H9 (cell line): ENCODE results near the gene KCNMB3. TPM values are rescaled to one million over a fixed set of nuclear protein-coding genes. Genes with fewer than 3 reads are reported as not detected.

Source experiments
- DNase-seq: peaks from one replicate; pipeline ENCODE4 v3.0.0-alpha.2; 2017
- H2AFZ ChIP-seq: one replicate; pipeline ENCODE4 v1.6.1; 2013; ENCODE audit warnings: mild to moderate bottlenecking, low read length, control low read depth, moderate library complexity
- H2AK5ac ChIP-seq: 2 replicates; pipeline ENCODE4 v1.6.1; 2013; ENCODE audit warnings: low read length, control low read depth, mixed read lengths; ENCODE audit not compliant: insufficient read length
- H2BK120ac ChIP-seq: one replicate; pipeline ENCODE4 v1.6.1; 2013; ENCODE audit warnings: low read depth, mild to moderate bottlenecking, low read length, control low read depth, inconsistent platforms; ENCODE audit not compliant: poor library complexity, severe bottlenecking
- H2BK12ac ChIP-seq: 2 replicates; pipeline ENCODE4 v1.6.1; 2013; ENCODE audit warnings: low read length, control low read depth, mixed read lengths, low read depth; ENCODE audit not compliant: insufficient read length
- H2BK15ac ChIP-seq: 2 replicates; pipeline ENCODE4 v1.6.1; 2013; ENCODE audit warnings: low read depth, low read length, control low read depth
- H2BK20ac ChIP-seq: one replicate; pipeline ENCODE4 v1.6.1; 2013; ENCODE audit warnings: low read depth, mild to moderate bottlenecking, low read length, control low read depth, inconsistent platforms; ENCODE audit not compliant: poor library complexity, severe bottlenecking
- H2BK5ac ChIP-seq: 2 replicates; pipeline ENCODE4 v1.6.1; 2013; ENCODE audit warnings: low read length, control low read depth, mixed read lengths; ENCODE audit not compliant: insufficient read length
- H3K14ac ChIP-seq: 2 replicates; pipeline ENCODE4 v1.6.1; 2013; ENCODE audit warnings: low read length, control low read depth; ENCODE audit not compliant: insufficient read depth
- H3K18ac ChIP-seq: 2 replicates; pipeline ENCODE4 v1.6.1; 2013; ENCODE audit warnings: low read depth, mild to moderate bottlenecking, mixed read lengths, low read length, control low read depth; ENCODE audit not compliant: insufficient read length
- H3K23ac ChIP-seq: 2 replicates; pipeline ENCODE4 v1.6.1; 2013; ENCODE audit warnings: low read length, control low read depth, mixed read lengths, low read depth; ENCODE audit not compliant: insufficient read length
- H3K23me2 ChIP-seq: 2 replicates; pipeline ENCODE4 v1.6.1; 2013; ENCODE audit warnings: low read depth, mild to moderate bottlenecking, mixed read lengths, low read length, control low read depth; ENCODE audit not compliant: insufficient read length, poor library complexity, severe bottlenecking
- H3K27ac ChIP-seq: 2 replicates; pipeline ENCODE4 v1.5.1; 2013; ENCODE audit warnings: low read length, control low read depth, mixed read lengths, low read depth; ENCODE audit not compliant: insufficient read length
- H3K27me3 ChIP-seq: 2 replicates; pipeline ENCODE4 v1.6.1; 2013; ENCODE audit warnings: low read length, control low read depth, inconsistent platforms; ENCODE audit not compliant: insufficient read depth
- H3K4ac ChIP-seq: 2 replicates; pipeline ENCODE4 v1.6.1; 2013; ENCODE audit warnings: low read depth, mild to moderate bottlenecking, control low read depth, inconsistent platforms, low read length, moderate library complexity
- H3K4me1 ChIP-seq: 2 replicates; pipeline ENCODE4 v1.6.1; 2013; ENCODE audit warnings: low read length, control low read depth, inconsistent platforms; ENCODE audit not compliant: insufficient read depth
- H3K4me2 ChIP-seq: 2 replicates; pipeline ENCODE4 v1.6.1; 2013; ENCODE audit warnings: low read length, control low read depth, mixed read lengths; ENCODE audit not compliant: insufficient read length, insufficient read depth
- H3K56ac ChIP-seq: 2 replicates; pipeline ENCODE4 v1.6.1; 2013; ENCODE audit warnings: low read depth, mild to moderate bottlenecking, mixed read lengths, low read length, control low read depth; ENCODE audit not compliant: insufficient read length
- H3K79me1 ChIP-seq: 2 replicates; pipeline ENCODE4 v1.6.1; 2013; ENCODE audit warnings: low read depth, mild to moderate bottlenecking, moderate library complexity, low read length, control low read depth, inconsistent platforms; ENCODE audit not compliant: insufficient read depth, poor library complexity, severe bottlenecking
- H3K79me2 ChIP-seq: 2 replicates; pipeline ENCODE4 v1.6.1; 2013; ENCODE audit warnings: low read length, control low read depth, inconsistent platforms; ENCODE audit not compliant: insufficient read depth
- H3K9ac ChIP-seq: 2 replicates; pipeline ENCODE4 v1.6.1; 2013; ENCODE audit warnings: low read length, control low read depth, mixed read lengths; ENCODE audit not compliant: insufficient read length; ENCODE audit errors: extremely low read depth
- H3K9me3 ChIP-seq: one replicate; pipeline ENCODE4 v1.6.1; 2013; ENCODE audit warnings: low read depth, low read length, inconsistent platforms; ENCODE audit not compliant: control insufficient read depth
- H3T11ph ChIP-seq: one replicate; pipeline ENCODE4 v1.6.1; 2013; ENCODE audit warnings: mild to moderate bottlenecking, low read length, control low read depth, inconsistent platforms
- H4K20me1 ChIP-seq: one replicate; pipeline ENCODE4 v1.6.1; 2013; ENCODE audit not compliant: control insufficient read depth, insufficient read length, insufficient read depth
- H4K5ac ChIP-seq: 2 replicates; pipeline ENCODE4 v1.6.1; 2013; ENCODE audit warnings: low read depth, mild to moderate bottlenecking, mixed read lengths, low read length, control low read depth; ENCODE audit not compliant: insufficient read length
- H4K8ac ChIP-seq: replicated peaks from 2 replicates; pipeline ENCODE4 v1.6.1; 2013; ENCODE audit warnings: low read length, control low read depth, mixed read lengths, low read depth; ENCODE audit not compliant: insufficient read length
- H4K91ac ChIP-seq: 2 replicates; pipeline ENCODE4 v1.6.1; 2013; ENCODE audit warnings: low read depth, mild to moderate bottlenecking, moderate library complexity, mixed read lengths, low read length, control low read depth; ENCODE audit not compliant: insufficient read length
- H3K27ac Mint-ChIP-seq, 3 experiments: 2 replicates in 2 of 3; 3 replicates in 1 of 3; pipeline ENCODE4 v1.8.0; 2020 to 2021; ENCODE audit warnings: mixed read lengths in 3 of 3, mild to moderate bottlenecking in 1 of 3, moderate library complexity in 1 of 3
- H3K27me3 Mint-ChIP-seq: 2 replicates; pipeline ENCODE4 v1.8.0; 2021; ENCODE audit warnings: low read depth, mild to moderate bottlenecking, moderate library complexity, mixed read lengths
- H3K36me3 Mint-ChIP-seq, 3 experiments: 2 replicates in 2 of 3; 3 replicates in 1 of 3; pipeline ENCODE4 v1.8.0; 2020 to 2021; ENCODE audit warnings: low read depth in 3 of 3, mixed read lengths in 3 of 3; ENCODE audit not compliant: insufficient read depth in 1 of 3
- H3K4me1 Mint-ChIP-seq, 2 experiments: 2 replicates each; pipeline ENCODE4 v1.8.0; 2020; ENCODE audit warnings: mixed read lengths in 2 of 2
- H3K4me3 Mint-ChIP-seq, 2 experiments: 2 replicates in 1 of 2; 3 replicates in 1 of 2; pipeline ENCODE4 v1.8.0; 2020 to 2021; ENCODE audit warnings: mild to moderate bottlenecking in 2 of 2, mixed read lengths in 2 of 2, moderate library complexity in 1 of 2
- H3K9me3 Mint-ChIP-seq, 2 experiments: 2 replicates in 1 of 2; 3 replicates in 1 of 2; pipeline ENCODE4 v1.8.0; 2020; ENCODE audit warnings: mild to moderate bottlenecking in 2 of 2, mixed read lengths in 2 of 2, moderate library complexity in 1 of 2
- WGBS: extraction: QIAGEN DNeasy Blood & Tissue Kit; methylation state at CpG from one replicate; pipeline ENCODE4 v1.1.7; 2013; ENCODE audit warnings: missing lambda C conversion rate, low lambda C conversion rate, mixed read lengths; ENCODE audit not compliant: insufficient read length; ENCODE audit errors: extremely low coverage; 5-methylcytosine and 5-hydroxymethylcytosine counted together
- total RNA-seq: library from RNA; stranded (reverse); gene quantifications from 2 replicates; pipeline ENCODE4 v1.2.1, GENCODE V29; 2021
- TF ChIP-seq, protein P1 (sequence below): fragments of 200-600 bp; sonication (generic); conservative IDR thresholded peaks from 3 replicates; pipeline ENCODE4 v1.8.0; 2021; ENCODE audit warnings: antibody characterized with exemption, mild to moderate bottlenecking

KCNMB3 gene
- total RNA-seq, 1 experiment from 2014 or later = 1.6 TPM

DNA sequence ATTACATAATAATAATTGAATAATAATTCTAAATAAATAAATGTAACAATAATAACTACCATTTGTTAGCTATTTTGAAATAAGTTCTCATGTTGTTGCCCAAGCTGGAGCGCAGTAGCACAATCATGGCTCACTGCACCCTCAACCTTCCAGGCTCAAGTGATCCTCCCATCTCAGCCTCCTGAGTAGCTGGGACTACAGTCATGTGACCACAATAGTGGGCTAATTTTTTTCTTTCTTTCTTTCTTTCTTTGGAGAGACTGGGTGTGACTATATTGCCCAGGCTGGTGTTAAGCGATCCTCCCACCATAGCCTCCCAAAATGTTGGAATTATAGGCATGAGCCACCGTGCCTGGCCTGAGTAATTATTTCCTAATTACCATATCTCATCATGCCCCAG lies 30.9 kb upstream of the KCNMB3 start:
- Histone ChIP-seq H3K27ac (no peak overlapping the region), H3K4ac (no peak overlapping the region), H3K9me3 (no peaks in the 10 kb centered on the region), H2BK5ac (no peak overlapping the region), H4K8ac (no peak overlapping the region), H2BK20ac (no peak overlapping the region), H3K23me2 (no peaks in the 10 kb centered on the region), H3K4me1 (no peaks in the 10 kb centered on the region; the same call in 1 of the 2 replicates), H4K91ac (no peak overlapping the region), H3K56ac (no peak overlapping the region), H4K20me1 (no peaks in the 10 kb centered on the region), H2AFZ (no peak overlapping the region), H2BK120ac (no peak overlapping the region), H4K5ac (no peak overlapping the region), H3K14ac (no peak overlapping the region), H2AK5ac (no peak overlapping the region), H3K79me2 (no peaks in the 10 kb centered on the region), H2BK12ac (no peak overlapping the region), H2BK15ac (no peak overlapping the region), H3K79me1 (no peaks in the 10 kb centered on the region), H3T11ph (no peak overlapping the region), H3K23ac (no peak overlapping the region), H3K4me2 (no peak overlapping the region), H3K9ac (no peak overlapping the region), H3K18ac (no peak overlapping the region), H3K27me3 (no peaks in the 10 kb centered on the region)
- Mint-ChIP-seq H3K36me3 (no peaks in the 10 kb centered on the region), H3K4me3 (no peak overlapping the region), H3K27ac (no peak overlapping the region), H3K9me3 (no peaks in the 10 kb centered on the region), H3K27me3 (no peaks in the 10 kb centered on the region), H3K4me1 (peaks cover 5 to 7% of the 10 kb centered on the region in 2 experiments)
- WGBS = no CpG with 5 or more reads among the region's 3 CpGs
- DNase-seq = no peak
- TF ChIP-seq, protein P1, sequence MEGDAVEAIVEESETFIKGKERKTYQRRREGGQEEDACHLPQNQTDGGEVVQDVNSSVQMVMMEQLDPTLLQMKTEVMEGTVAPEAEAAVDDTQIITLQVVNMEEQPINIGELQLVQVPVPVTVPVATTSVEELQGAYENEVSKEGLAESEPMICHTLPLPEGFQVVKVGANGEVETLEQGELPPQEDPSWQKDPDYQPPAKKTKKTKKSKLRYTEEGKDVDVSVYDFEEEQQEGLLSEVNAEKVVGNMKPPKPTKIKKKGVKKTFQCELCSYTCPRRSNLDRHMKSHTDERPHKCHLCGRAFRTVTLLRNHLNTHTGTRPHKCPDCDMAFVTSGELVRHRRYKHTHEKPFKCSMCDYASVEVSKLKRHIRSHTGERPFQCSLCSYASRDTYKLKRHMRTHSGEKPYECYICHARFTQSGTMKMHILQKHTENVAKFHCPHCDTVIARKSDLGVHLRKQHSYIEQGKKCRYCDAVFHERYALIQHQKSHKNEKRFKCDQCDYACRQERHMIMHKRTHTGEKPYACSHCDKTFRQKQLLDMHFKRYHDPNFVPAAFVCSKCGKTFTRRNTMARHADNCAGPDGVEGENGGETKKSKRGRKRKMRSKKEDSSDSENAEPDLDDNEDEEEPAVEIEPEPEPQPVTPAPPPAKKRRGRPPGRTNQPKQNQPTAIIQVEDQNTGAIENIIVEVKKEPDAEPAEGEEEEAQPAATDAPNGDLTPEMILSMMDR = no peak
